NCI-H187 treated with DMSO at 0.1 percent for 48 hours (cell line): ENCODE data around the gene KRTAP10-2.
"Not testable (repeated sequence)": the region's sequence is repeated elsewhere in the genome, so short reads cannot be mapped to it uniquely, and the experiment has no call there.

Experiments used
- DNase-seq: peaks from one replicate; lab custom pipeline; 2025; lab: John Stamatoyannopoulos, UW

The KRTAP10-2 gene

DNA sequence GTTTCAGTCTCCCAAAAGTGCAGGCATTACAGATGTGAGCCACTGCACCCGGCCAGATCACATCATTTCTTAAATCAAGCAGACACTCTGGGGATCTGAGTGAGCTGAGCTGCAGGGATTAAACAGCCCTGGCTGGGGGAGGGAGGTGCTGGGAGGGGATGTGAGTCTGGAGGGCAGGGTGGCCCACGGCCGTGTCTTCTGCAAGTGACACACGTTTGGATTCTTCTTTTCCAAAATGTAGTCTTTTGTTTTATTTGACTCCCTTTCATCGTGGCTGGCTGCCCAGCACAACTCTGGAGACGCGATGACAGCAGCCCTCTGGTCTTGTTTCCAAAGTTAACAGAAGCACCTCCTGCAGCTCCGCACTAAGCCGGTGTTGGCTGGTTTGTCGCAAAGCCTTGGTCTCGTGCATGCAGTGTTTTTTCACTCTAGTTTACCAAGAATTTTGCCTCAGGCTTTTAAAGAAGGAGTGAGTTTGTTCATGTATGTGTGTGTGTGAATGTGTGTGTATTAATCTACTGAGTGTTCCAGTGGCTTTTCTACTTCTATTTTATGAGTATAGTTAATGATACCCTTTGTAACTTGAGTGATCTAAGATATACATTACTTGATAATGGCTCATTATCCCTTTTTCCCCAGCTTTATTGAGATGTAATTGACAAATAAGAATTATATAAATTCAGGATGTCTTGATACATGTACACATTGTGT lies 31.9 kb upstream of the KRTAP10-2 start:
- DNase-seq = no peak

DNA sequence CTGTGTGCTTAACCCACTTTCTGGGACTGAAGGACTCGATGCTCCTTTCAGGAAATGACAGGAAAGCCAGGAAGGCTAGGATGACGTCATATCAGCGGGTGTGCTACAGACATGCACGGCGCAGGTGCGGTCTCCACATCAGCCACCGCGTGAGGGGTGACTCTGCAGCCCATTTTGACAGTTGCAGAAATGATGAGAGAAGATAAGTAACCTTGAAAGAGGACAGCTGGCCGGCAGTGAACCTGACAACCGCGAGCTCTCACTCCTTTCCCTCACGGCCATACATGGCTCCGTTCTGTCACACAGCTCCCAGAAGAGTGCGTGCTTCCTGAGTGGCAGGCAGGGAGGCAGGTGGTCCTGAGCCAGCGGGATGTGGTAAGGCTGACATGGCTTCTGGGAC lies 30.8 kb upstream of the KRTAP10-2 start:
- DNase-seq = no peak

DNA sequence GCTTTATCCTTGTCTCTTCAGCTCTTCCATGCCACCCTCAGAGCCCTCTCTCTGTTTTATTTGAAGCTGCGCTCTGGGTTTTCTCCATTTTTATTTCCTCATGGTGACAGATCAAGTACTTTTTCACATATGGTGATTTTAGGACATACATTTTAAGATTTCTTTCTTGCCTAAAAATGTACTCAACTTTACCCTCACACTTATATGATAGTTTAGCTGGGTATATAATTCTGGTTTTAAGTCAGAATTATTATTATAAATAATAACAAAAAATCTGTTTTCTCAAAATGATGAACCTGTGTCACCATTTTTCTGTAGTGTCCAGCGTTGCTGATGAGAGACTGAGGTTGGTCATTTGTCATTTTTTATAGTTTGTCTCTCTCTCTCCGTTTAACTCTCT lies 29.9 kb upstream of the KRTAP10-2 start:
- DNase-seq = no peak

DNA sequence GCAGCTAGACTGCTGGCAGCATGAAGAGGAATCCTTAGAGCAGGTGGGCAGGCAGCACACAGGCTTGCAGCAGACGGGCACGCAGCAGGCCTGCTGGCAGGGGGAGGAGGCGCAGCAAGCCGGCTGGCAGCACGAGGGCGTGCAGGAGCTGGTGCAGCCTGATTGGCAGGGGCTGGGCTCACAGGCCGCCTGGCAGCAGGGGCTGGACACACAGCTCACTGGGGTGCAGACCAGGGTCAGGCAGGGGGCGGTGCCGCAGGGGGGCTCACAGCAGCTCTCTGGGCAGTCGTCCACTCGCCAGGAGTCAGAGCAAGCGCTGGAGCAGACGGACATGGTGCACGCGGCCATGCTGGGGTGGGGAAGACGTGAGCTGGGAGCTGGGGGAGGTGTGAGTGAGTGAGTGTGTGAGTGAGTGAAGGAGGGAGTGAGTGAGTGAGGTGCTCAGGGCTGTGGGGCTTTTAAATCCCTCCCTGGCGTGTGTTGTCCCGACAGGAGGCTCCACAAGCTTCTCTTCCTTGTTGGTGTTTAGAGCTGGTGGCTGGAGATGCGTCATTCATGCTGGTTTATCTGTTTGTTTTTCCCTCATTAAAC lies 29.0 kb upstream of the KRTAP10-2 start, which contains the start of gene KRTAP10-5:
KRTAP10-5 (minus strand) TSS at position 374 of the 591 bp plus-strand sequence; CDS start at position 348, 26 bp downstream.
- not testable (repeated sequence) for DNase-seq

DNA sequence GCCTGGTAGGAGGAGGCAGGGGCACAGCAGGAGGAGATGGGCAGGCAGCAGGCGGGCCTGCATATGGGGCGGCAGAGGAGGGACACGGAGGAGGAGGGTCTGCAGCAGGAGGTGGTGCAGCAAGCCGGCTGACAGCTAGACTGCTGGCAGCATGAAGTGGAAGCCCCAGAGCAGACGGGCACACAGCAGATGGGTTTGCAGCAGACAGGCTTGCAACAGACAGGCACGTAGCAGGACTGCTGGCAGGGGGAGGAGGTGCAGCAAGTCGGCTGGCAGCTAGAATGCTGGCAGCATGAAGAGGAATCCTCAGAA lies 28.5 kb upstream of the KRTAP10-2 start:
- DNase-seq = no peak

DNA sequence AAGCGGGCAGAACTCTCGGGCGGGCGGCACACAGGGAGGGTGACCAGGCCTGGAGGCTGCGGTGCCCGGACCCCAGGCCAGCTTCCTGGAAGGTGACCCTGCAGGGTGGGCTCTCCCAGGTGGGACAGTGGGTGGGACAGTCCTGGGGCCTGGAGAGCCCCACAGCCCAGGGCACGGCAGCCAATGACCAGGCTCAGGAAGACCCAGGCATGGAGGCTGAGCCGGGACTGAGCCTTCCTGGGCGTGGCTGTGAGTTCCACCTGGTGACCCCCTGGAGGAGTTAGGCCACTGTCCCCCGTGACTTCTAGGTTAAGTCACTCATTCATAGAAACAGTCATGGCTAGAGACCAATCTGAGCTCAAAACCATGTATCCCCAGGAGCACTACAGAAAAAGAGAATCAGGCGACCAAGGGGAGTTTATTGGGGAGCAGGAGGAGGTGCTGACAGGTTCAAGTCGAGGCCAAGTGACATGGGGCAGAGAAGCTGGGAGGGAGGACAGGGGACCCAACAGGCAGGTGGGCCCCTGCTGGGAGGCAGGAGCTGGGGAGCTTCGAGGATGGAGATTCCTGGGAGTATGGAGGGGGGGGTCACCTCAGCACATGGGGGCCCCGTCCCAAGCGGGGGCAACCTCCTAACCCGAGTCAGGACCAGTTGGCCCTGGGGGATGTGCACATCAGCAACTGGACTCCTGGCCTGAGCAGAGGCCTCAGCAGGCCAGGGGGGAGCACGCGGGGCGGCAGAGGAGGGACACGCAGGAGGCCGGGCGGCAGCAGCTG lies 27.9 kb upstream of the KRTAP10-2 start:
- DNase-seq = no peak

DNA sequence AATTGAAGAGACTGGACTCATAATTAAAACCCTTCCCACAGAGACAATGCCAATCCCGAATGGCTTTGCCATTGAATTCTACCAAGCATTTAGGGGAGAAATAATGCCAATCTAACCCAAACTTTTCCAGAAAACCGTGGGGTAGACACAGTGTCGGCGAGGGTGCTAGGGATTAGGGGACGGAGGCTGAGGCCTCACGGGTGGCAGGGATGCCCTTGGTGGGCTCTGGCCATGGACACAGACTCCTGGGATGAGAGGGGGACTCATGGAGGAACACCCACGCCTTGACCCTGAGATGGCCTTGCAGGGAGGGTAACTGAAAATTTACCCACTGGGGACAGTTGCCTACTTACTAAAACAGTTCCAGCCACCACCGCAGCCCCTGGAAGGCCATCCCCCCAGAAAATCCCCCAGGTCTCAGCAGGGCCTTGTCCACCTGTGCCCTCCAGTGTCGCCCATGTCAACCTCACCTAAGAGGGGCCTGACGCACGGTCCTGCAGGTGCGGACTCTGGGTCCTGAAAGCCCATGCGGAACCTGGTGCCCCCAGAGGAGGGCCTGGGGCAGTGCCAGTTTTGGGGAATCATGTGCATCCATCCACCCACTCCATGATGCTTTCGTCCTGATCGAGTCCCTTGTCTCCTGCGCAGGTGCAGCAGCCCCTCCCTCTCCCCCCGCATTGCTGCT lies 27.2 kb upstream of the KRTAP10-2 start:
- DNase-seq = no peak

DNA sequence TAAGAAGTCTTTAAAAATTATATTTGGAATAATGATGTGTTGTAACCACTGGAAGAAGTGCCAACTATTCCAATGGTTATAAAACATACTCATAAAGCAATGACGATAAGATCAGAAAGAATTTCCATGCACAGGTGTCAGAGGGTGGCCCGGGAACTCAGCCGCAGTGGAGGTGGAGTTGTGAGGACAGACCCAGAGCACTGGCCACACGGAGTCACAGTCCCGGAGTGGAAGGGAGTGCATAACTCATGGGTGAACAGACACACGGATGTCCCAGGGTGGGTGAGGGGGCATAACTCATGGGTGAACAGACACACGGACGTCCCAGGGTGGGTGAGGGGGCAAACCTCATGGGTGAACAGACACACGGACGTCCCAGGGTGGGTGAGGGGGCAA lies 24.7 kb upstream of the KRTAP10-2 start:
- DNase-seq = no peak

DNA sequence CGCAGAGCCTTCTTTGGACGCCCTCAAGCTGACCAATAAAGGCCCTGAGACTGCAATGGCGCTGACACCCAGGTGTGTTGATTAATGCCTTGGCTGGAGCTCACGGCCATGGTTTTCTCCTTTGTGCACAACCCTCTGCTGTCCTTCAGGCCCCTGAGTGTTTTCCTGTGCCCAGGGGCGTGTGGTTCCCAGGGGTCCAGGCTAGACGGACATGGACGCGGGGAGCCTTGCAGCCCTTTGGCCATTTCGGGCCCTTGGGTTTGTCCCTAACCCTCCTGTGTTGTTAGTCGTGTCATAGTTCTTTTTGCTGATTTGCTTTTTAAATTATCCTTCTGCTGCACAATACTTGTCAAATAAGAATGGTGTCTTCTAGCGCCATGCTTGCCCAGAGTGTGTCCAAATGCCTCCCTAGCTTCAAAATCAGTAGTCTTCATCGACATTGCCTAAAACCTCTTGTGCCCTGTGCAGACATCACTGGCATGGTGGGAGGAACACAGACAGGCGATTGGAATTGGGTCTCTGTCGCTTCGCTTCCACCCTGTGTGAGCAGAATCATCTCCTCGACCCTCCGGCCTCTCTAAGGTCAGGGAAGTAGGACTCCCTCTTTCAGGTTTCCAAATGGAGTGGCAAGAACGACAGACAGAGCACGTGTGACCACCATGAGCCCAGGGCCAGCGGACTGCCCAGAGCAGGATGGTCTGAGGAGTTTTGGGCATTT lies 24.2 kb upstream of the KRTAP10-2 start:
- DNase-seq = no peak

DNA sequence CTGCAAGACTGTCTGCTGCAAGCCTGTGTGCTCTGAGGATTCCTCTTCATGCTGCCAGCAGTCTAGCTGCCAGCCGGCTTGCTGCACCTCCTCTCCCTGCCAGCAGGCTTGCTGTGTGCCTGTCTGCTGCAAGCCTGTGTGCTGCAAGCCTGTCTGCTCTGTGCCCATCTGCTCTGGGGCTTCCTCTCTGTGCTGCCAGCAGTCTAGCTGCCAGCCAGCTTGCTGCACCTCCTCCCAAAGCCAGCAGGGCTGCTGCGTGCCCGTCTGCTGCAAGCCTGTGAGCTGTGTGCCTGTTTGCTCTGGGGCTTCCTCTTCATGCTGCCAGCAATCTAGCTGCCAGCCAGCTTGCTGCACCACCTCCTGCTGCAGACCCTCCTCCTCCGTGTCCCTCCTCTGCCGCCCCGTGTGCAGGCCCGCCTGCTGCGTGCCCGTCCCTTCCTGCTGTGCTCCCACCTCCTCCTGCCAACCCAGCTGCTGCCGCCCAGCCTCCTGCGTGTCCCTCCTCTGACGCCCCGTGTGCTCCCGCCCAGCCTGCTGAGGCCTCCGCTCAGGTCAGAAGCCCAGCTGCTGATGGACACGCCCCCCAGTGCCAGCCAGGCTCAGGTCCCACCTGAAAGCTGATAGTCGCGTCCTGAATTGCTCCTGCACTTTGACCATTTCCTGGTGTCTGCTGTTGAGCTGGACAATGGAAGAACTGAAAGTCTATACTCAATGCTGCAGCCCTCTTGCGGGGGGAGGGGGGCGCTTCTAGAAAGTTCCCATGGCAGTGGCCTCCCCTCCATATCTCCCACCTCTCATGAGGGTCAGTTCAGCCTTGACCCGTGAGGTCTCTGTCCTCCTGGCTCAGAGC lies 23.4 kb upstream of the KRTAP10-2 start:
- DNase-seq = no peak

DNA sequence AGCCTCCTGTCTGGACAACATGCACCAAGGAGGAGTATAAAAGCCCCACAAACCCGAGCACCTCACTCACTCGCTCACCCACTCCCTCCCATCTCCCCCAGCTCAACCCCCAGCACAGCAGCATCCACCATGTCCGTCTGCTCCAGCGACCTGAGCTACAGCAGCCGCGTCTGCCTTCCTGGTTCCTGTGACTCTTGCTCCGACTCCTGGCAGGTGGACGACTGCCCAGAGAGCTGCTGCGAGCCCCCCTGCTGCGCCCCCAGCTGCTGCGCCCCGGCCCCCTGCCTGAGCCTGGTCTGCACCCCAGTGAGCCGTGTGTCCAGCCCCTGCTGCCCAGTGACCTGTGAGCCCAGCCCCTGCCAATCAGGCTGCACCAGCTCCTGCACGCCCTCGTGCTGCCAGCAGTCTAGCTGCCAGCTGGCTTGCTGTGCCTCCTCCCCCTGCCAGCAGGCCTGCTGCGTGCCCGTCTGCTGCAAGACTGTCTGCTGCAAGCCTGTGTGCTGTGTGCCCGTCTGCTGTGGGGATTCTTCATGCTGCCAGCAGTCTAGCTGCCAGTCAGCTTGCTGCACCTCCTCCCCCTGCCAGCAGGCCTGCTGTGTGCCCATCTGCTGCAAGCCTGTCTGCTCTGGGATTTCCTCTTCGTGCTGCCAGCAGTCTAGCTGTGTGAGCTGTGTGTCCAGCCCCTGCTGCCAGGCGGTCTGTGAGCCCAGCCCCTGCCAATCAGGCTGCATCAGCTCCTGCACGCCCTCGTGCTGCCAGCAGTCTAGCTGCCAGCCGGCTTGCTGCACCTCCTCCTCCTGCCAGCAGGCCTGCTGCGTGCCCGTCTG lies 22.5 kb upstream of the KRTAP10-2 start, which contains the start of gene KRTAP10-4:
KRTAP10-4 (plus strand) TSS at position 100 of the 827 bp plus-strand sequence; CDS start at position 130, 30 bp downstream.
- not testable (repeated sequence) for DNase-seq

DNA sequence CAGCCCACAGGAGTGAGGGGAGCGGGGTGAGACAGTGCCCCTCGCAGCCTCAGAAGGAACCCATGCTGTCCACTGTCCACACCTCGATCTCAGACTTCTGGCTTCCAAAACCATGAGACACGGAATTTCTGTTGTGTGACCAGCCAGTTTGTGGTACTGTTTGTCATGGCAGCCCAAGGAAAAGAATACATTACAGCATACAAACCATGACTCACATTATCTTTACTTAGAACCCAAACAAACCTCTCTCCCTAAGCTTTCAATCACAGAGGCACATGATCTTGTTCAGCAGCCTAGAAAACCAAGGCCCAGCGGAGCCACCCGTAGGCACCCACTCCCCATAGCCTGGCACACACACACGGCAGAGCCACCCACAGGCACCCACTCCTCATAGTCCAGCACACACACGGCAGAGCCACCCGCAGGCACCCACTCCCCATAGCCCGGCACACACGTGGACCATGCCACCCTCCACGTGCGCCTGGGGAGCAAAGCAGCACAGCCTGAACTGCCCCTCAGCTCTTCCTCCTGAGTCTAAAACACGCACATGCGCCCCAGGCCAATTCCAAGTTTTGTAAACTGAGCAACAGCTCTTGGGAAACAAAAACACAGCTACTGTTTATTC lies 21.8 kb upstream of the KRTAP10-2 start:
- no peak for DNase-seq

DNA sequence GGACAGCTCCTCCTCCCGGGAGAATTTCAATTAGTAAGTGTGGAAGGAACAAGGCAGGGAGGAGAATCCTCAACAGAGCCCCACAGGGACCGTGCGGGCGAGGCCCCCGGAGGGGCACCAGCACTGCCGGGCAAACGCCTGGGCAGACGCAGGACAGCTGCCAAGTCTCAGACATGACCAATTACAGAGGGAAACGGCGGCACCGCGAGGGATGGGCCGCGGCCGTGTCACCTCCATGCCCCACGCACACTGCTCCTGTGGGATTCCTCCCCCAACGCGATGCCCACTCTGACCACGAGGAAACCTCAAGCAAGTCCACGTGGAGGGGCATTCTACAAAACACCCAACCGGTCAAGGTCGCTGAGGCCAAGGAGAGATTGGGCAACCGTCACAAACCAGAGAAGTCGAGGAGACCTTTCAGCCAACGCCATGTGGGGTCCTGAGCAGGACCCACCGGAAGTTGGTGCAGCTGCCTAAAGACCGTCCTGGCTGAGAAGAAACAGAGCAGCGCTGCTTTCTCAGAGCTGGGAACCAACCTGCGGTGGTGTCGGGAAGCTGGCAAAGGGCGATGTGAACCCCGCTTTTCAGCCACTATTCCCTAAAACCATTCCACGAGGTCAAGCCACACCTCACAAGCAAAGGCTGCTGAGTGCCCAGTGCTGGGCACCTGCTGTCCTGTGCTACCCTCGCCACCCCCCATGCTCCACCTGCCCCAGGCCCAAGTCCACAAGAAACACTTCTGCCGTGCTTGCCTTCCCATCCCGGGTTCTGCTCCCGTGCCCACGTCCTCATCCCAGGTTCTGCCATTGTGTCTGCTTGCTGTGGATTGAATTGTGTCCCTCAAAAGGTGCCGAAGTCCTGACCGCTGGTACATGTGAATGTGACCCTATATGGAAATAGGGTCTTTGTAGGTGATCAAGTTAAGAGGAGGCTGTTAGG lies 20.8 kb upstream of the KRTAP10-2 start:
- no peak for DNase-seq

DNA sequence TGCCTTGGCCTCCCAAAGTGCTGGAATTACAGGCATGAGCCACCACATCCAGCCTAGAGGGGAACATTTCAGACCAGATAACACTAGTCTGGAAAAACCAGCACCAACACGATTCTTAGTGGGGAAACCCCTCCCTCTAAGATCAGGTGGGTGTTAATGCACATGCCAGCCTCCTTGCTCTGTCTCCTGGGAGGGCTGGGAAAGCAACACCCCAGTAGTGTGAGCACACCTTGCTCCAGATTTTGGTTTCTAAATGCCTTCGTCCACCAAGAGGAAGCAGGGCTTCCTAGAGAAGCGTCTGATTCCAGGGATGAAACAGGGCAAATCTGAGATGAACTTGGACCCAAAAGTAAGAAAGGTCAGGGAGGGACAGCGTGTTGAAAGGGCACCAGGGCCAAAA lies 20.0 kb upstream of the KRTAP10-2 start:
- DNase-seq = no peak

DNA sequence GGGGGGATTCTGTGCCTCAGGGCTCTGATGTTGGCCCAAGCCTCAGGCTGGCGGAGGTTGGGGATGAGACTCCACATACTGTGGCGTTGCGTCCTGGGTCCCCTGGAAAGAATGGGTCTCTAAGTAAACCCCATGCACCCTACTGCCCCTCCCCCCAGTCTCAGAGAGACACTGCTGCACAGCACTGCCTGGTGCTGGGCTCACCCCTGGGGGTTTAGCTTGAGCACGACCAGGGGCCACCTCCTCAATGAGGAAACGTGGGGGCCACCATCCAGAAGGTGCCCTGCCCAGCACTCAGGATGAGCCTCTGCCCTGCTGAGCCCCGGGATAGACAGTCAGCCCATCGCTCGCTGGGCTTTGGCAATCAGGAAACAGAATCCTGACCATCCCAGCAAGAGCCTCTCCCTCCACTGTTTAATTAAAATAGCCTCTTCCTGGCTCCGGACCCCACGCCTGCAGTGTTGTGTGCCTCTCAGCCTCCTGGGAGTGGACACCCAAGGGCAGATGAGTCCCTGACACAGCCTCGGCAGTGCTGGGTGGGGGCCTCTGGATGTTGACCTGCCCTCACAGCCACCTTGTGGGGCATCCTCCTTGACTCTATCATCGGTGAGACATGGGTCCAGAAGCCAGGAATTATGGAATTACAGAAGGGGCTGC lies 18.7 kb upstream of the KRTAP10-2 start:
- DNase-seq = no peak

DNA sequence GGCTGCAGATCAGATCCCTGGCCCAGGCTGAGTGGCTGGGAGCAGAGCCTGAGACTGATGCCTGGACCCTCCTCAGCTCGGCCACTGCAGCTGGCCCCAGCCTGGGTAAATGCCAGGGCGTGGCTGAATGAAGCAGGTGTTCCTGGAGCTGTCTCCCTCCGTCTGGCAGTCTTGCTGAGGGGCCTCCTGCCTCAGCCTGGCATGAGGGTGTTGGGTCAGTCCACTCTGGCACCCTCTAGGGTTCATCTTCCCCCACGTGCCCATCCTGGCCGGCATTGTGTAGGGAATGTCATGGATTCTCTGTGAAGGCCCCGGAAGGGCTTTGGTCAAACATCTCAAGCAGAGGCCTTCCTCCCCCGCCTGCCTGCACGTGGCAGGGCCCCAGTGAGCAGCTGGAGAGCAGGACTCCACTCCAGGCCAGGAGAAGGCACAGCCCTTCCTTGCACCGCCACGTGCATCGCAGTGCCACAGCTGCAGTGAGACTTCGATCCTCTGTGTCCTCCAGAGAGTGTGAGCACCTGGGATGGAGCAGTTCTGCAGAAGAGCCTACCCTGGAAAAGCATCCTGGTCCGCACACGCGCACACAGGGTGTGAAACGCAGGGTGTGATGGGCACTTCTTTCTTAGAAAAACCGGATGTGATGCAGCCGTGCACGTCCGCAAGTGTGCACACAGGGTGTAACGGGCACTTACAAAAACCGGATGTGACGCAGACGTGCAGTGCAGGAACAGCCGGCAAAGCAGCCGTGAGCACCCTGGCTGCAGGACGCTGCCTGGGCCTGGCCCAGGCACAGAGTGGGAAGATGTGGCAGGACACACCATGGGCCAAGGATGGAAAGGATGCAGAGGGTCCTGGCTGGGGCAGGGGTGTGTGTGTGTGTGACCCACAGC lies 17.6 kb upstream of the KRTAP10-2 start:
- no peak for DNase-seq

DNA sequence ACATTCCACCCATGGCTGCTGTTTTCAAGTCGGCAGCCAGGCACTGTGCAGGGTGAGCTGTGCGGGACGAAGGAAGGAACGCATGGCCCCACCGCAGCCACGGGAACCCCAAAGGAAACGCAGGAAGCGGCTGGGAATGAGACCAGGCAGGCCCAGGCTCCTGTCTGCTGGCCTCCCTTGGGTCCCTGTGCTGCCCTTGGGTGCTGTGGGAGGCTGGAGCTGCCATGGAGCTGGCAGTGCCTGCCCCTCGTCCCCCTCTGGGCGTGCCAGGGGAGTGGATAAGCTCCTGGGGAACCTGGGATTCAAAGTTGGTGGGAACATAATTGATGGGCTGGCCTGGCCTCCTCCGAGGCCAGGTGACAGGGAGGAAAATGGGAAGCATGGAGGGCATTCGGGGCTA lies 17.0 kb upstream of the KRTAP10-2 start:
- no peak for DNase-seq
